Measurements from ENCODE around the gene SCAMP5. TPM values are rescaled to one million over a fixed set of nuclear protein-coding genes. Genes with fewer than 3 reads are reported as not detected.

The SCAMP5 gene
- total RNA-seq, 1 experiment from 2014 or later: 6.2 TPM

GRCh38 chr15:75050283-75050682, 54.9 kb downstream of the SCAMP5 start:
- no peak for ATAC-seq
- BruUV-seq (replicated peaks): no TSS peak
- no peak overlapping the region for H3K27ac ChIP-seq (ENCODE audit: low read depth, low read length)
- ChIA-PET RAD21 (ENCODE audit: low non-redundant PET in 1 of 2, low total read pairs in 2 of 2, uncharacterized antibody in 2 of 2, unreplicated experiment in 2 of 2) (no interaction called here), POLR2A (no interaction called here), CTCF (no interaction called here)
- H3K27me3 ChIP-seq (ENCODE audit: insufficient read depth, low read length): no peaks in the 10 kb centered on the region
- TF ChIP-seq POLR2AphosphoS5 (IDR thresholded peaks at IDR 0.05; ENCODE audit: low read depth, low read length): no peak
- TF ChIP-seq MAX (IDR thresholded peaks at IDR 0.05): no peak
- no peak for TF ChIP-seq EZH2phosphoT487 (IDR thresholded peaks at IDR 0.05; ENCODE audit: borderline replicate concordance)
- TF ChIP-seq ZFX (IDR thresholded peaks at IDR 0.05): no peak
- TF ChIP-seq ATF3 (IDR thresholded peaks at IDR 0.05): no peak
- no peak for TF ChIP-seq JUND (IDR thresholded peaks at IDR 0.05)
- TF ChIP-seq ZNF274 (IDR thresholded peaks at IDR 0.05; ENCODE audit: low read depth, low read length): no peak
- TF ChIP-seq REST (IDR thresholded peaks at IDR 0.05; ENCODE audit: low read depth): no peak
- no peak for TF ChIP-seq CBX3 (IDR thresholded peaks at IDR 0.05; ENCODE audit: low read depth)
- TF ChIP-seq RAD21 (IDR thresholded peaks at IDR 0.05; ENCODE audit: low read depth): no peak
- no peak for TF ChIP-seq SRF (IDR thresholded peaks at IDR 0.05; ENCODE audit: low read depth)
- TF ChIP-seq POLR2A (IDR thresholded peaks at IDR 0.05; ENCODE audit: borderline replicate concordance, extremely low read depth, insufficient read depth, insufficient read length): no peak
- TF ChIP-seq ELF1 (IDR thresholded peaks at IDR 0.05; ENCODE audit: borderline replicate concordance, low read depth): no peak
- TF ChIP-seq SP1 (IDR thresholded peaks at IDR 0.05; ENCODE audit: low read depth): no peak
- TF ChIP-seq EZH2 (IDR thresholded peaks at IDR 0.05): no peak
- TF ChIP-seq CTCF (IDR thresholded peaks at IDR 0.05 in 2 of 3, conservative IDR thresholded peaks at IDR 0.05 in 1 of 3; ENCODE audit: borderline replicate concordance in 1 of 3, insufficient read depth in 1 of 3, low read depth in 2 of 3, low read length in 2 of 3): no peak
- no peak for TF ChIP-seq EGR1 (IDR thresholded peaks at IDR 0.05; ENCODE audit: low read depth)
- no peak for TF ChIP-seq CEBPB (IDR thresholded peaks at IDR 0.05; ENCODE audit: low read depth)
- H3K36me3 ChIP-seq (ENCODE audit: control insufficient read depth in 1 of 2, insufficient read depth in 2 of 2, low read length in 2 of 2): peaks cover 2 to 22% of the 10 kb centered on the region in 2 experiments; a peak in 1 of 4 replicates
- H3K4me3 ChIP-seq (replicated peaks in 1 of 2; ENCODE audit: low read depth in 1 of 2, low read length in 2 of 2): no peak overlapping the region
- intact Hi-C loops (cut with micrococcal nuclease): no loop called here
- no peaks in the 10 kb centered on the region for H4K20me1 ChIP-seq (ENCODE audit: insufficient read depth)
- no peaks in the 10 kb centered on the region for H3K9me3 ChIP-seq (ENCODE audit: control insufficient read depth in 1 of 2, insufficient read depth in 1 of 2, low read depth in 1 of 2, low read length in 2 of 2)
- no peaks in the 10 kb centered on the region for H3K79me2 ChIP-seq (ENCODE audit: insufficient read depth, low read length)
- H3K9ac ChIP-seq (ENCODE audit: low read length): no peak overlapping the region
- H3K4me1 ChIP-seq (ENCODE audit: control insufficient read depth in 1 of 2, insufficient read depth in 2 of 2, low read length in 2 of 2): peaks cover 13 to 15% of the 10 kb centered on the region in 2 experiments; a peak in 3 of 4 replicates
- H2AFZ ChIP-seq (ENCODE audit: low read depth, low read length, poor library complexity, severe bottlenecking): no peak overlapping the region
- DNase-seq (ENCODE audit: low read depth, low spot score): no peak
- H3K9me2 ChIP-seq (ENCODE audit: insufficient read depth): no peaks in the 10 kb centered on the region
- H3K4me2 ChIP-seq (ENCODE audit: low read length): no peak overlapping the region
